Mesendoderm (in vitro differentiated cells): Measurements from ENCODE around the gene ARHGEF11.

Experiments used
- DNase-seq: peaks from one replicate; pipeline ENCODE4 v3.0.0; 2013
- H2AK5ac ChIP-seq: 2 replicates; pipeline ENCODE4 v1.6.1; 2013; ENCODE audit warnings: low read length, inconsistent platforms
- H2BK120ac ChIP-seq: 2 replicates; pipeline ENCODE4 v1.6.1; 2013; ENCODE audit warnings: low read depth, mild to moderate bottlenecking, low read length, moderate library complexity, mixed read lengths
- H2BK15ac ChIP-seq: replicated peaks from 2 replicates; pipeline ENCODE4 v1.6.1; 2013; ENCODE audit warnings: low read depth, mild to moderate bottlenecking, moderate library complexity
- H2BK5ac ChIP-seq: 2 replicates; pipeline ENCODE4 v1.6.1; 2013; ENCODE audit warnings: low read length, inconsistent platforms
- H3K18ac ChIP-seq: 2 replicates; pipeline ENCODE4 v1.6.1; 2013; ENCODE audit warnings: mild to moderate bottlenecking, low read length, mixed read lengths
- H3K23ac ChIP-seq: one replicate; pipeline ENCODE4 v1.6.1; 2013; ENCODE audit warnings: low read length
- H3K27ac ChIP-seq: 2 replicates; pipeline ENCODE4 v1.5.1; 2013; ENCODE audit warnings: low read depth, mild to moderate bottlenecking, inconsistent platforms, low read length, moderate library complexity
- H3K27me3 ChIP-seq: 2 replicates; pipeline ENCODE4 v1.6.1; 2013; ENCODE audit warnings: low read length, control low read depth, mild to moderate bottlenecking, inconsistent platforms; ENCODE audit not compliant: insufficient read depth, poor library complexity
- H3K36me3 ChIP-seq: 2 replicates; pipeline ENCODE4 v1.6.1; 2013; ENCODE audit warnings: low read length, inconsistent platforms; ENCODE audit not compliant: control insufficient read depth, insufficient read depth
- H3K4ac ChIP-seq: one replicate; pipeline ENCODE4 v1.6.1; 2013; ENCODE audit warnings: low read depth, mild to moderate bottlenecking, low read length, moderate library complexity
- H3K4me1 ChIP-seq: 2 replicates; pipeline ENCODE4 v1.6.1; 2013; ENCODE audit warnings: low read depth, low read length, inconsistent platforms; ENCODE audit not compliant: control insufficient read depth
- H3K4me2 ChIP-seq: 2 replicates; pipeline ENCODE4 v1.6.1; 2013; ENCODE audit warnings: low read length
- H3K4me3 ChIP-seq: 2 replicates; pipeline ENCODE4 v1.5.1; 2013; ENCODE audit warnings: mild to moderate bottlenecking, low read length
- H3K56ac ChIP-seq: one replicate; pipeline ENCODE4 v1.6.1; 2013; ENCODE audit warnings: low read length
- H3K79me1 ChIP-seq: 2 replicates; pipeline ENCODE4 v1.6.1; 2013; ENCODE audit warnings: low read length, inconsistent platforms
- H3K79me2 ChIP-seq: 2 replicates; pipeline ENCODE4 v1.6.1; 2013; ENCODE audit warnings: mild to moderate bottlenecking, low read length; ENCODE audit not compliant: control insufficient read depth, insufficient read depth
- H3K9ac ChIP-seq: 2 replicates; pipeline ENCODE4 v1.6.1; 2013; ENCODE audit warnings: low read length, inconsistent platforms
- H4K5ac ChIP-seq: one replicate; pipeline ENCODE4 v1.6.1; 2013; ENCODE audit warnings: low read length
- H4K8ac ChIP-seq: one replicate; pipeline ENCODE4 v1.6.1; 2013; ENCODE audit warnings: low read depth, mild to moderate bottlenecking, control low read depth, low read length, moderate library complexity
- WGBS: extraction: QIAGEN DNeasy Blood & Tissue Kit; methylation state at CpG from one replicate; pipeline ENCODE4 v1.1.7; 2013; ENCODE audit warnings: low lambda C conversion rate, missing lambda C conversion rate; ENCODE audit not compliant: insufficient coverage; ENCODE audit errors: extremely low coverage; 5-methylcytosine and 5-hydroxymethylcytosine counted together

Gene ARHGEF11

DNA sequence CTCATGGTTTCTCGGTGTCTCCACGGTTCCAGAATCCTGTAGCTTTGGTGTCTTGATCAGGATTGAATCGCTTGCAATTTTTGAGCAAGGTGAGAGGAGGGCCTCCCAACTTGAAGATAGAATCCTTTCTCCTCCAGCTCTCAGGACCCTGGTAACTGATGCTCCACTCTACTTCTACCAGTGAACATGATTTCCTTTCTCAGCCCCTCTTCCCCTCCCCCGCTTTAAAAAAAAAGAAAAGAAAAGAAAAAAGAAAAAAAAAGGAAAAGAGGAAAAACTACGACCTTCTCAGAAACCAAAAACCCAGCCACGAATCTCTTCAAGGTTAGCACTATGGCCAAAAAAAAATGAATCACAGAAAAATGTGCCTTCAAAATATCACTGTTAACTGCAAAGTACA lies 1.2 kb downstream of the ARHGEF11 start:
- no peak overlapping the region for H3K18ac ChIP-seq
- H3K4me1 ChIP-seq = peaks cover 19% of the 10 kb centered on the region
- H3K4me3 ChIP-seq = no peak overlapping the region
- H3K9ac ChIP-seq = peak overlapping the region; percentile 62
- H4K8ac ChIP-seq = no peak overlapping the region
- H3K4me2 ChIP-seq = peak overlapping the region; percentile 32
- H2BK120ac ChIP-seq = no peak overlapping the region
- H4K5ac ChIP-seq = no peak overlapping the region
- H3K27ac ChIP-seq = no peak overlapping the region
- H2BK15ac ChIP-seq = no peak overlapping the region
- no peak overlapping the region for H3K23ac ChIP-seq
- no peak overlapping the region for H2AK5ac ChIP-seq
- peaks cover 20% of the 10 kb centered on the region for H3K79me1 ChIP-seq
- peaks cover 36% of the 10 kb centered on the region for H3K79me2 ChIP-seq
- no peaks in the 10 kb centered on the region for H3K27me3 ChIP-seq
- no CpG with 5 or more reads among the region's 6 CpGs for WGBS
- H3K36me3 ChIP-seq = no peaks in the 10 kb centered on the region
- no peak for DNase-seq
- peak overlapping the region; percentile 43 for H3K56ac ChIP-seq
- H3K4ac ChIP-seq = no peak overlapping the region
- no peak overlapping the region for H2BK5ac ChIP-seq

DNA sequence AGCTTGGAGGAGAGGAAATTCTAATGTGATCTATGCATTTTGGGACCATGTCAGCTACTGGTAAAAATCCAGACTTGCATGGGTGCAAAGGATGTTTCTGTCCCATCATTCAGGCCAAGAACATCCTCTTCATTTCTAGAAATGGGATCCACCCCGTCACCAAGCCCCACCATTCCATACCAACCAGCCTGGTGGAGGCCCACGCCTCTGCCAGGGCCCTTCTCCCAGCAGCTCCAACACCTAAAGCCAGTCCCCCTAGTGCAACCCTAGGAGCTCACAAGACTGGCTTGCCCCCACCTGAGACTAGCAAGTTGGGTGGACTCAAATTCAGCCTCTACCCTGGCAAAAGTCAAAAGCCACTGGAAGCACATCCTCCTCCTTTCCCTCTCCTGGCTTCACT lies 1.9 kb downstream of the ARHGEF11 start:
- H3K27ac ChIP-seq = no peak overlapping the region
- H3K4ac ChIP-seq = no peak overlapping the region
- peak overlapping the region; percentile 62 for H3K9ac ChIP-seq
- H3K4me1 ChIP-seq = peaks cover 19% of the 10 kb centered on the region
- H3K4me2 ChIP-seq = peak overlapping the region; percentile 24
- H4K8ac ChIP-seq = no peak overlapping the region
- peaks cover 25% of the 10 kb centered on the region for H3K79me1 ChIP-seq
- H3K18ac ChIP-seq = no peak overlapping the region
- no peak overlapping the region for H3K4me3 ChIP-seq
- H2BK15ac ChIP-seq = no peak overlapping the region
- H2BK5ac ChIP-seq = no peak overlapping the region
- H3K27me3 ChIP-seq = no peaks in the 10 kb centered on the region
- peak overlapping the region; percentile 84 for H3K23ac ChIP-seq
- peak overlapping the region; percentile 43 for H3K56ac ChIP-seq
- peaks cover 40% of the 10 kb centered on the region for H3K79me2 ChIP-seq
- no peak overlapping the region for H2AK5ac ChIP-seq
- DNase-seq = no peak
- WGBS = no CpG with 5 or more reads among the region's 2 CpGs
- no peak overlapping the region for H2BK120ac ChIP-seq
- no peaks in the 10 kb centered on the region for H3K36me3 ChIP-seq
- H4K5ac ChIP-seq = no peak overlapping the region

DNA sequence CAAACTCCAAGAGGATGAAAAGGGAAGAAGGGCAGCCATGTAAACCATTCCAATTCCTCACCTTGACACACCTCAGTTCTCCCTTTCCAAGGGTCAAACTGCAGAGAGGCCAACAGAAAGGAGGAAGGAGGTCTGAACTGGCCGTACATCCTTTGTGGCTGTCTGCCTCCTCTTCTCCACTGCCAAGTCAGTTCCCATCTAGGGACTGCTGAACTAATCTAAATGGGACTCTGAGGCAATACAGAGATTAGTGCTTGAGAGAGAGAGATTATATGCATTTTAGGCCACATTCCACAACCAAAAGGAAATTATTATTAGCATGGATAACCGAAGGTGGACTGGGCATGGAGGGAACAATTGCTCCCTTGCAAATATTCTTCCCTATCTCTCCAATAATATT lies 2.7 kb downstream of the ARHGEF11 start:
- Histone ChIP-seq H3K56ac (peak overlapping the region; percentile 27), H3K36me3 (no peaks in the 10 kb centered on the region), H3K79me2 (peaks cover 42% of the 10 kb centered on the region), H3K27ac (no peak overlapping the region), H3K9ac (peak overlapping the region; percentile 62), H2BK15ac (no peak overlapping the region), H3K4me1 (peaks cover 19% of the 10 kb centered on the region), H4K5ac (no peak overlapping the region), H3K4me3 (no peak overlapping the region), H2BK120ac (no peak overlapping the region), H2BK5ac (no peak overlapping the region), H2AK5ac (no peak overlapping the region), H3K79me1 (peaks cover 27% of the 10 kb centered on the region), H3K27me3 (no peaks in the 10 kb centered on the region), H3K4me2 (no peak overlapping the region), H4K8ac (no peak overlapping the region), H3K18ac (no peak overlapping the region), H3K4ac (no peak overlapping the region), H3K23ac (no peak overlapping the region)
- WGBS = no CpG with 5 or more reads among the region's 2 CpGs
- DNase-seq = no peak

DNA sequence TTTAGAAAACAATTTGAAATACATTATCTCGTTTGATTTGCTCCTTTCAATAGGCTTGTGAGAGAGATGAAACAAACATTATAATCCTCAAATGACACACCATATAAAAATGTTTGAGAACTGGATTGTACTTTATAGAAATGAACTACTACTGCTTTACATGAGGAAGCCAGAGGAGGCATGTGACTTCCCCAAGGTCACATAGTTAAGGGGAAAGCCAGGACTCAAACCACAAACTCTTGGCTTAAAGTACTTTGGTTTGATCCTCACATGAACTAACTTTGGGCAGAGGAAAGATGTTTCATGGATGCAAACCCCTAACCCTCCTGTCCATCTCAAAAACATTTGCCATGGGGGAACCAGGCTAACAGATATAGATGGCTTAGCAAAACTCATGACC lies 4.7 kb downstream of the ARHGEF11 start:
- Histone ChIP-seq H4K5ac (no peak overlapping the region), H3K79me2 (peaks cover 42% of the 10 kb centered on the region), H3K23ac (no peak overlapping the region), H2AK5ac (no peak overlapping the region), H3K56ac (no peak overlapping the region), H3K18ac (no peak overlapping the region), H2BK5ac (no peak overlapping the region), H4K8ac (no peak overlapping the region), H3K27me3 (no peaks in the 10 kb centered on the region), H3K4me3 (no peak overlapping the region), H3K79me1 (peaks cover 27% of the 10 kb centered on the region), H2BK120ac (no peak overlapping the region), H3K4ac (no peak overlapping the region), H3K4me2 (no peak overlapping the region), H3K27ac (no peak overlapping the region), H3K36me3 (no peaks in the 10 kb centered on the region), H2BK15ac (no peak overlapping the region), H3K9ac (no peak overlapping the region), H3K4me1 (peaks cover 17% of the 10 kb centered on the region)
- no peak for DNase-seq
- no CpG with 5 or more reads among the region's 1 CpG for WGBS

DNA sequence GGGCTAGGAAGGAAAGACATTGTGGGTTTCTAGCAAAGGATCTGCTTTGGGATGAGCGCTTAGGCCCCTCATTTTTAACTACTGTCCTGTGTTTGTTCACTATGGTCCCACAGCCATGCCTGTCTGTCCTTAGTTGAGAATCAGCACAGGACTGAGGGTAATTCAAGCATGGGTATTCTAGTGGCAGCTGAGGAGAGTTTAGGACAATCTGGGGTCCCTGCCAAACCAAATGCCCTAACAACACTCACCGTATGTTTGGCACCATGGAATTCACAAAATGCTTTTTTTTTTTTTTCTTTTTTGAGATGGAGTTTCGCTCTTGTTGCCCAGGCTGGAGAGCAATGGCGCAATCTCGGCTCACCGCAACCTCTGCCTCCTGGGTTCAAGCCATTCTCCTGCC lies 10.4 kb downstream of the ARHGEF11 start:
- H3K9ac ChIP-seq = no peak overlapping the region
- no peak overlapping the region for H2BK5ac ChIP-seq
- H4K8ac ChIP-seq = no peak overlapping the region
- DNase-seq = no peak
- no peak overlapping the region for H2BK15ac ChIP-seq
- H3K4me3 ChIP-seq = no peak overlapping the region
- H3K79me2 ChIP-seq = peaks cover 16% of the 10 kb centered on the region
- no peaks in the 10 kb centered on the region for H3K27me3 ChIP-seq
- no peak overlapping the region for H3K18ac ChIP-seq
- H2BK120ac ChIP-seq = no peak overlapping the region
- H3K56ac ChIP-seq = no peak overlapping the region
- H3K79me1 ChIP-seq = peaks cover 23% of the 10 kb centered on the region
- no peaks in the 10 kb centered on the region for H3K36me3 ChIP-seq
- no peak overlapping the region for H2AK5ac ChIP-seq
- WGBS = no CpG with 5 or more reads among the region's 6 CpGs
- no peak overlapping the region for H4K5ac ChIP-seq
- H3K4me1 ChIP-seq = no peaks in the 10 kb centered on the region
- no peak overlapping the region for H3K4me2 ChIP-seq
- no peak overlapping the region for H3K23ac ChIP-seq
- no peak overlapping the region for H3K4ac ChIP-seq
- no peak overlapping the region for H3K27ac ChIP-seq

DNA sequence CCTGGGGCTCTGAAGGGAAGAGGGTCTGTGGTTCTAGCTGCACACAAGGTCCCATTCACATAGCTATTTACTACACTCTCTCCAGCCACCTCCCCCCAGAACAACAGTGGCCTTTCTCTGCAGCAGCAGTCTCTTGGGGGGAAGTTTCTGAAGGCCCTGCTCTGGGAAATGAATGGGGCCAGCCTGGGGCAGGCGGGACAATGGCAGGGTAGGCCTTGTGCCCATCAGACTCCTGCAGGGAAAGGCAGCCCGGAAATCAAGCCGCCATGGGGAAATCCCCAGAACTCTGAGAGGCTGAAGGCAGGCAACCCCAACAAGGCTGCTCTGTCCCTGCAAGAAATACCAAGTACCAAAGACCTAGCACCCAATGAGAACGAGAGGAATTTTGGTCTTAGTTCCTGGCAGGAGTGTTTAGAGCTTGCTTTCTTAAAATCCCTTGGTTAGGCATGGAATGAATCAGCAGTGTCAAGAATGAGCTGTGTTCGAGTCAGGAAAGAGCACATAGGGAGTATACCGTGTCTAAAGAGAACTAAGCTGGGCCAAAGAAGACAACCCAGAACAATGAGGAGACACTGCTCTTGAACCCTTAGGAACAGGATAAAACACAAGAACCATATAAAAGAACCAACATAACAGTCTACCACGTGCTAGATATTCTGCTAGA lies 11.3 kb downstream of the ARHGEF11 start:
- H3K4me3 ChIP-seq = no peak overlapping the region
- no peak overlapping the region for H2BK120ac ChIP-seq
- no peak overlapping the region for H4K8ac ChIP-seq
- no peak overlapping the region for H4K5ac ChIP-seq
- no peak overlapping the region for H3K4me2 ChIP-seq
- no peak overlapping the region for H3K56ac ChIP-seq
- H3K9ac ChIP-seq = no peak overlapping the region
- H3K4me1 ChIP-seq = no peaks in the 10 kb centered on the region
- no peak for DNase-seq
- H3K23ac ChIP-seq = no peak overlapping the region
- no CpG with 5 or more reads among the region's 7 CpGs for WGBS
- H3K27ac ChIP-seq = no peak overlapping the region
- H3K79me1 ChIP-seq = peaks cover 21% of the 10 kb centered on the region
- H2BK15ac ChIP-seq = no peak overlapping the region
- H3K79me2 ChIP-seq = peaks cover 13% of the 10 kb centered on the region
- H3K18ac ChIP-seq = no peak overlapping the region
- no peak overlapping the region for H3K4ac ChIP-seq
- H3K27me3 ChIP-seq = no peaks in the 10 kb centered on the region
- H2AK5ac ChIP-seq = no peak overlapping the region
- H3K36me3 ChIP-seq = no peaks in the 10 kb centered on the region
- H2BK5ac ChIP-seq = no peak overlapping the region
